DMS114 treated with DMSO at 0.1 percent for 48 hours (cell line): ENCODE results near the gene SEMA4A.

Source experiments
- DNase-seq: peaks from one replicate; lab custom pipeline; 2025; ENCODE audit not compliant: unreplicated experiment; lab: John Stamatoyannopoulos, UW

Gene SEMA4A

GRCh38 chr1:156226116-156226538 is 72.7 kb downstream of the SEMA4A start:
- no peak for DNase-seq

- no peak for DNase-seq
These were observed 73.4 kb downstream of the SEMA4A start for GRCh38 chr1:156226782-156227181.
